Measurements from ENCODE around the gene ZNF224.

The ZNF224 gene

DNA sequence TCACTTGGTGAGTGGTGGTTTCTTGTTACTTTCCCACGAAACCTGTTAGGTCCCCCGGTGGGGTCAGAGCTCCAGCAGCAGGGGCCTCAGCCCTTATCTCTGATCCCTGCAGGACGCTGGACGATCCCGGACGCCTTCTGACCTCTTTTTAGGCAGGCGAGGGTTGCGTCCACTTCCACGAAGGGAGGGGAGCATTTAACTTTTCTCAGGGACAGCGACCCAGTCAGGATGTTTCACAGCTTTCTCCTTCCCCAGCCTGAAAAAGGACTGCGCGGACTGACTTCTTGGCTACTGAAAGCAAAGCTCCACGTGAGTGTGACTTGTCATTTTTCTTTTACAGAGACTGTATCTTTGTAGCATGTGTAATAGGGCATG is 47.9 kb downstream of the ZNF224 start:
- TF ChIP-seq CTCF (IDR thresholded peaks at IDR 0.05; ENCODE audit: borderline replicate concordance, extremely low read depth, low read length, poor library complexity, severe bottlenecking) = no peak
- no peak for TF ChIP-seq EZH2 (IDR thresholded peaks at IDR 0.05; ENCODE audit: borderline replicate concordance, low read depth, low read length, severe bottlenecking)
- H3K9ac ChIP-seq (ENCODE audit: low read depth, low read length) = peak overlapping the region; percentile 76
- no peaks in the 10 kb centered on the region for H3K27me3 ChIP-seq (ENCODE audit: insufficient read depth, low read length, poor library complexity)
- H3K4me3 ChIP-seq (ENCODE audit: low read depth in 1 of 2, low read length in 2 of 2) = peak overlapping the region; percentile 50 to 73
- no peaks in the 10 kb centered on the region for H4K20me1 ChIP-seq (ENCODE audit: insufficient read depth, low read length)
- peaks cover 28% of the 10 kb centered on the region for H3K36me3 ChIP-seq (ENCODE audit: insufficient read depth, low read length)
- ATAC-seq (ENCODE audit: insufficient read depth, low read depth) (peak; percentile 25; the same call in 2 of the 3 replicates), DNase-seq (no peak)
- H3K27ac ChIP-seq (ENCODE audit: low read length) = peak overlapping the region; percentile 76
- peak overlapping the region; percentile 85 for H3K4me2 ChIP-seq (ENCODE audit: insufficient read depth, low read length)
- no peaks in the 10 kb centered on the region for H3K9me3 ChIP-seq (ENCODE audit: insufficient read depth, low read length, severe bottlenecking)
- H3K4me1 ChIP-seq (ENCODE audit: insufficient read depth, low read length) = peaks cover 28% of the 10 kb centered on the region
- H2AFZ ChIP-seq (ENCODE audit: low read depth, low read length) = peak overlapping the region; percentile 95
- H3K79me2 ChIP-seq (ENCODE audit: insufficient read depth, low read length) = peaks cover 26% of the 10 kb centered on the region

DNA sequence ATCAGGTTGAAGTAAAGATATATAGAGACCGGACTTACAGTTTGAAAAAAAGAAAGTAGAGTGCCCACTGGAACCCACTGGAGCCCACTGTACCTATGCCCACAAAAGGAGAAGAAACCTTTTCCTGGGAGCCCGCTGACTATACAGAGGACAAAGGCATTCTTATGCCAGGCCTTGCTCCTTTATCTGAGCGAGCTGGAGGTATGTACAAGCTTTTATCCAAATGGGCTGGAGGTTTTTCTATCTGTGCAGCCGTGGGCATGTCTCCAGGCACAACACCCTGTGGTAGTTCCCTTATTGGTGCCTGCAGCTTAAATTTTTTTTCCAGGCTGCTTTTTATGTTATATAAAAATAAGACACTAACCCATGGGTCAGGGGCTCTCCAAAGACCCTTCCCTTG is 55.6 kb downstream of the ZNF224 start:
- DNase-seq (no peak), ATAC-seq (ENCODE audit: insufficient read depth, low read depth) (no peak)
- Histone ChIP-seq H3K27ac (ENCODE audit: low read length) (no peak overlapping the region), H3K4me1 (ENCODE audit: insufficient read depth, low read length) (no peaks in the 10 kb centered on the region), H3K79me2 (ENCODE audit: insufficient read depth, low read length) (no peaks in the 10 kb centered on the region; the same call in 1 of the 2 replicates), H3K27me3 (ENCODE audit: insufficient read depth, low read length, poor library complexity) (no peaks in the 10 kb centered on the region), H3K9me3 (ENCODE audit: insufficient read depth, low read length, severe bottlenecking) (no peaks in the 10 kb centered on the region), H3K36me3 (ENCODE audit: insufficient read depth, low read length) (peaks cover 93% of the 10 kb centered on the region), H3K4me2 (ENCODE audit: insufficient read depth, low read length) (no peak overlapping the region), H3K9ac (ENCODE audit: low read depth, low read length) (no peak overlapping the region), H4K20me1 (ENCODE audit: insufficient read depth, low read length) (no peaks in the 10 kb centered on the region), H2AFZ (ENCODE audit: low read depth, low read length) (no peak overlapping the region), H3K4me3 (ENCODE audit: low read depth in 1 of 2, low read length in 2 of 2) (no peak overlapping the region)
- TF ChIP-seq EZH2 (IDR thresholded peaks at IDR 0.05; ENCODE audit: borderline replicate concordance, low read depth, low read length, severe bottlenecking) (no peak), CTCF (IDR thresholded peaks at IDR 0.05; ENCODE audit: borderline replicate concordance, extremely low read depth, low read length, poor library complexity, severe bottlenecking) (no peak)

- H3K36me3 ChIP-seq (ENCODE audit: insufficient read depth, low read length) = peaks cover 92% of the 10 kb centered on the region
- H4K20me1 ChIP-seq (ENCODE audit: insufficient read depth, low read length) = no peaks in the 10 kb centered on the region
- H3K9ac ChIP-seq (ENCODE audit: low read depth, low read length) = no peak overlapping the region
Measured at GRCh38 chr19:44151491-44151890, 57.3 kb downstream of the ZNF224 start.

More at GRCh38 chr19:44151491-44151890, 57.3 kb downstream of the ZNF224 start:
- TF ChIP-seq EZH2 (IDR thresholded peaks at IDR 0.05; ENCODE audit: borderline replicate concordance, low read depth, low read length, severe bottlenecking) (no peak), CTCF (IDR thresholded peaks at IDR 0.05; ENCODE audit: borderline replicate concordance, extremely low read depth, low read length, poor library complexity, severe bottlenecking) (no peak)
- ATAC-seq (ENCODE audit: insufficient read depth, low read depth) (no peak), DNase-seq (no peak)
- Histone ChIP-seq H3K9me3 (ENCODE audit: insufficient read depth, low read length, severe bottlenecking) (peaks cover 13% of the 10 kb centered on the region), H3K27me3 (ENCODE audit: insufficient read depth, low read length, poor library complexity) (no peaks in the 10 kb centered on the region), H3K79me2 (ENCODE audit: insufficient read depth, low read length) (no peaks in the 10 kb centered on the region), H2AFZ (ENCODE audit: low read depth, low read length) (no peak overlapping the region), H3K4me1 (ENCODE audit: insufficient read depth, low read length) (no peaks in the 10 kb centered on the region), H3K27ac (ENCODE audit: low read length) (no peak overlapping the region), H3K4me2 (ENCODE audit: insufficient read depth, low read length) (no peak overlapping the region), H3K4me3 (ENCODE audit: low read depth in 1 of 2, low read length in 2 of 2) (no peak overlapping the region)
